ENCODE results near the gene PRG3. TPM values are rescaled to one million over a fixed set of nuclear protein-coding genes. Genes with fewer than 3 reads are reported as not detected.

PRG3 gene
- total RNA-seq, 1 experiment from 2014 or later, result not detected

DNA sequence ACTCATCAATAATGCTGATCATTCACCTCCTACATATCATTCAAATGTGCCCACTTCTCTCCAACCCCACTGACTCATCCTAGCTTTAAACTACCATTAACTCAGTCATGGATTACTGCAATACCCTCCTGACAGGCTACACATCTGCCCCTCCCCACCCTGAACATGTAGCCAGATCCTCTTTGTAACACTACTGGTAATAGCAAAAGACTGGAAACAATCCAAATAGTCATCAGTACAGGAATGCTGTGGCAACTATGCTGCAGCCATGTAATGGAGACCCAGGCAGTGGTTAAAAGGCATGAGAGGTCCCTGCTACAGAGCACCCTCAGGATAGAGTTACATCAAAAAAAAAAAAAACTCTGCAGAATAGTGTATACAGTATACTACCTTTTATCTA, 29.3 kb upstream of the PRG3 start:
- no peaks in the 10 kb centered on the region for H4K20me1 ChIP-seq (ENCODE audit: control insufficient read depth, insufficient read depth, insufficient read length)
- no peaks in the 10 kb centered on the region for H3K27me3 ChIP-seq (ENCODE audit: insufficient read depth, low read length)
- no peaks in the 10 kb centered on the region for H3K23me2 ChIP-seq (ENCODE audit: insufficient read length, low read depth, low read length, poor library complexity, severe bottlenecking)
- no peak overlapping the region for H3K56ac ChIP-seq (ENCODE audit: insufficient read length, low read depth, low read length)
- no peak overlapping the region for H4K91ac ChIP-seq (ENCODE audit: insufficient read length, low read depth, low read length)
- H3K4me3 Mint-ChIP-seq, result no peak overlapping the region
- H3K9me3 ChIP-seq (ENCODE audit: control insufficient read depth, low read depth, low read length), result no peaks in the 10 kb centered on the region
- DNase-seq, result no peak
- no peak overlapping the region for H3K23ac ChIP-seq (ENCODE audit: insufficient read length, low read depth, low read length)
- H3K27ac Mint-ChIP-seq, result no peak overlapping the region
- no peak overlapping the region for H2AK5ac ChIP-seq (ENCODE audit: insufficient read length, low read length)
- no peak overlapping the region for H3K4ac ChIP-seq (ENCODE audit: low read depth, low read length)
- no peak overlapping the region for H4K5ac ChIP-seq (ENCODE audit: insufficient read length, low read depth, low read length)
- no peaks in the 10 kb centered on the region for H3K27me3 Mint-ChIP-seq (ENCODE audit: low read depth)
- H3K14ac ChIP-seq (ENCODE audit: insufficient read depth, low read length), result no peak overlapping the region
- no peak overlapping the region for H2BK120ac ChIP-seq (ENCODE audit: low read depth, low read length, poor library complexity, severe bottlenecking)
- no peak overlapping the region for H3K9ac ChIP-seq (ENCODE audit: extremely low read depth, insufficient read length, low read length)
- H3T11ph ChIP-seq (ENCODE audit: low read length), result no peak overlapping the region
- H3K36me3 Mint-ChIP-seq (ENCODE audit: insufficient read depth in 1 of 3, low read depth in 3 of 3), result peaks cover 26 to 63% (median 45%) of the 10 kb centered on the region in 3 experiments
- no peak overlapping the region for H3K18ac ChIP-seq (ENCODE audit: insufficient read length, low read depth, low read length)
- H3K4me2 ChIP-seq (ENCODE audit: insufficient read depth, insufficient read length, low read length), result no peak overlapping the region
- H3K4me1 Mint-ChIP-seq, result peaks cover 6 to 12% of the 10 kb centered on the region in 2 experiments
- no peak overlapping the region for H2BK20ac ChIP-seq (ENCODE audit: low read depth, low read length, poor library complexity, severe bottlenecking)
- H2BK12ac ChIP-seq (ENCODE audit: insufficient read length, low read depth, low read length), result no peak overlapping the region
- no peak overlapping the region for H4K8ac ChIP-seq (replicated peaks; ENCODE audit: insufficient read length, low read depth, low read length)
- no peaks in the 10 kb centered on the region; the same call in 1 of the 2 replicates for H3K4me1 ChIP-seq (ENCODE audit: insufficient read depth, low read length)
- H2BK5ac ChIP-seq (ENCODE audit: insufficient read length, low read length), result no peak overlapping the region
- no peaks in the 10 kb centered on the region for H3K79me2 ChIP-seq (ENCODE audit: insufficient read depth, low read length)
- no peak for TF ChIP-seq CTCF (conservative IDR thresholded peaks at IDR 0.05)
- no peaks in the 10 kb centered on the region for H3K9me3 Mint-ChIP-seq
- no peak overlapping the region for H2BK15ac ChIP-seq (ENCODE audit: low read depth, low read length)
- H2AFZ ChIP-seq (ENCODE audit: low read length), result no peak overlapping the region
- H3K79me1 ChIP-seq (ENCODE audit: insufficient read depth, low read depth, low read length, poor library complexity, severe bottlenecking), result no peaks in the 10 kb centered on the region
- no peak overlapping the region for H3K27ac ChIP-seq (ENCODE audit: insufficient read length, low read depth, low read length)

Data from H9 (cell line).